PC-3 (cell line): ENCODE measurements around the gene ALDH3B2.

Experiments
- CTCF ChIP-seq: fragments of 300-600 bp; sonication (generic); conservative IDR thresholded peaks from 2 replicates; pipeline ENCODE4 v1.5.1; 2017; ENCODE audit warnings: antibody characterized with exemption, low read depth, mild to moderate bottlenecking, low read length
- EZH2 ChIP-seq: fragments of 300-600 bp; sonication (generic); IDR thresholded peaks from one replicate; pipeline ENCODE4 v1.6.1; 2017; ENCODE audit warnings: antibody characterized with exemption, mild to moderate bottlenecking, low read length; ENCODE audit not compliant: unreplicated experiment
- EZH2phosphoT487 ChIP-seq: fragments of 300-600 bp; sonication (generic); IDR thresholded peaks from 2 replicates; pipeline ENCODE4 v1.6.1; 2018; ENCODE audit warnings: mild to moderate bottlenecking, antibody characterized with exemption, low read length, borderline replicate concordance

GRCh38 chr11:67627441-67627811, 47.0 kb downstream of the ALDH3B2 start:
- no peak for TF ChIP-seq CTCF
- no peak for TF ChIP-seq EZH2phosphoT487
- no peak for TF ChIP-seq EZH2
